Nephron (organoid): Measurements from ENCODE around the gene ZBTB44.

ENCODE experiments used
- H3K27ac Mint-ChIP-seq, 3 experiments: 2 replicates each; pipeline ENCODE4 v1.8.0; 2020; ENCODE audit warnings: mixed read lengths in 3 of 3, mild to moderate bottlenecking in 2 of 3, moderate library complexity in 1 of 3
- H3K27me3 Mint-ChIP-seq: 2 replicates; pipeline ENCODE4 v1.8.0; 2021; ENCODE audit warnings: low read depth, mild to moderate bottlenecking, moderate library complexity, mixed read lengths
- H3K36me3 Mint-ChIP-seq: 2 replicates; pipeline ENCODE4 v1.8.0; 2020; ENCODE audit warnings: low read depth, mixed read lengths
- H3K4me1 Mint-ChIP-seq: 2 replicates; pipeline ENCODE4 v1.8.0; 2020; ENCODE audit warnings: mixed read lengths
- H3K4me3 Mint-ChIP-seq, 3 experiments: 2 replicates each; pipeline ENCODE4 v1.8.0; 2020; ENCODE audit warnings: mild to moderate bottlenecking in 3 of 3, mixed read lengths in 3 of 3, moderate library complexity in 2 of 3
- H3K9me3 Mint-ChIP-seq: 2 replicates; pipeline ENCODE4 v1.8.0; 2020; ENCODE audit warnings: mixed read lengths
- TF ChIP-seq, protein P1 (sequence below), 3 experiments: fragments of 200-600 bp; sonication (generic); IDR thresholded peaks; one replicate each; pipeline ENCODE4 v1.5.0; 2021; ENCODE audit warnings: antibody characterized with exemption in 3 of 3; ENCODE audit not compliant: unreplicated experiment in 3 of 3

ZBTB44 gene

DNA sequence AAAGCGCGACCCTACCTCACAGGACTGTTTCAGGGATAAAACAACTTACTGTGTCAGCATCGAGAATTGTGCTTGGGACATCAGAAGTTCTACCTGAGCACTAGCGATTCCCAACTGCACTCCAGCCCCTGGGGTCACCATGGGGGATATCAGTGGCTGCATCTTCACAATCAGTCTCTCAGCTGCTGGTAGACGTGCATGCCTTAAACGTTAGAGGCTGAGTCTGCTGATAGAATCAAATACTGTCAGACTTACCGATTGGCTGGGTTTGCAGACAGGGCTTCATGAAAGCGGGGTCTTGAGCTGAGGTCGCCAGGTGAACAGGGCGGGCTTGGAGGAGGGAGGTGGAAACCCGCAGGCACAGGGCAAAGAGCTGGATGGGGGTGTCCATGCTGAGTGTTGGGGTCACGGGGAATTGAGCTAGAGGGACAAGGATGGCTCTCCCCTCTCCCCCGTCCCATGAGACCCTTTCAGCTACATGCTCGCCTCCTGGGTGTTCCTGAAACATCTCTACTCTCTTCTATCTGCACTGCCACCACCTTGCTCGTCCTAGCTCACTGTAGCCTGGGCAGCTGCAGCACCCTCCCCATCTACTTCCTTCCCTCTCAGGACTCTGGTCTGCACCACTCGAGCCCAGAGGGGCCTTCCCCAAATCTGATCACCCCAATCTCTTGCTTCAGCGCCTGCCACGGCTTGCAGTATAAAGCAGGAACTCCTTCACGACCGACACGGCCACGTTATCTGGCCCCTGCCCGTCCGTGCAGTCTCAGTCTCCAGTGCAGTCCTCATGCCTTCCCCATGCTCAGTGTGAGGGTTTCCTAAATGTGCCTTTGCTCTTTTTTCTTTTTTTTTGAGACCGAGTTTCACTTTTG lies 111.7 kb downstream of the ZBTB44 start:
- no peak overlapping the region for H3K4me3 Mint-ChIP-seq
- TF ChIP-seq, protein P1, sequence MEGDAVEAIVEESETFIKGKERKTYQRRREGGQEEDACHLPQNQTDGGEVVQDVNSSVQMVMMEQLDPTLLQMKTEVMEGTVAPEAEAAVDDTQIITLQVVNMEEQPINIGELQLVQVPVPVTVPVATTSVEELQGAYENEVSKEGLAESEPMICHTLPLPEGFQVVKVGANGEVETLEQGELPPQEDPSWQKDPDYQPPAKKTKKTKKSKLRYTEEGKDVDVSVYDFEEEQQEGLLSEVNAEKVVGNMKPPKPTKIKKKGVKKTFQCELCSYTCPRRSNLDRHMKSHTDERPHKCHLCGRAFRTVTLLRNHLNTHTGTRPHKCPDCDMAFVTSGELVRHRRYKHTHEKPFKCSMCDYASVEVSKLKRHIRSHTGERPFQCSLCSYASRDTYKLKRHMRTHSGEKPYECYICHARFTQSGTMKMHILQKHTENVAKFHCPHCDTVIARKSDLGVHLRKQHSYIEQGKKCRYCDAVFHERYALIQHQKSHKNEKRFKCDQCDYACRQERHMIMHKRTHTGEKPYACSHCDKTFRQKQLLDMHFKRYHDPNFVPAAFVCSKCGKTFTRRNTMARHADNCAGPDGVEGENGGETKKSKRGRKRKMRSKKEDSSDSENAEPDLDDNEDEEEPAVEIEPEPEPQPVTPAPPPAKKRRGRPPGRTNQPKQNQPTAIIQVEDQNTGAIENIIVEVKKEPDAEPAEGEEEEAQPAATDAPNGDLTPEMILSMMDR (IDR thresholded peaks at IDR 0.05; ENCODE audit: unreplicated experiment in 3 of 3), result no peak
- H3K4me1 Mint-ChIP-seq, result no peaks in the 10 kb centered on the region
- peaks cover 14% of the 10 kb centered on the region for H3K36me3 Mint-ChIP-seq
- H3K27ac Mint-ChIP-seq, result no peak overlapping the region
- H3K27me3 Mint-ChIP-seq, result no peaks in the 10 kb centered on the region
- H3K9me3 Mint-ChIP-seq, result peaks cover 7% of the 10 kb centered on the region

GRCh38 chr11:130202009-130202817 lies 112.5 kb downstream of the ZBTB44 start:
- no peaks in the 10 kb centered on the region for H3K27me3 Mint-ChIP-seq
- H3K27ac Mint-ChIP-seq, result no peak overlapping the region
- peaks cover 14% of the 10 kb centered on the region for H3K36me3 Mint-ChIP-seq
- H3K4me3 Mint-ChIP-seq, result no peak overlapping the region
- H3K4me1 Mint-ChIP-seq, result no peaks in the 10 kb centered on the region
- peaks cover 7% of the 10 kb centered on the region for H3K9me3 Mint-ChIP-seq
- TF ChIP-seq, protein P1 (IDR thresholded peaks at IDR 0.05; ENCODE audit: unreplicated experiment in 3 of 3), result no peak

DNA sequence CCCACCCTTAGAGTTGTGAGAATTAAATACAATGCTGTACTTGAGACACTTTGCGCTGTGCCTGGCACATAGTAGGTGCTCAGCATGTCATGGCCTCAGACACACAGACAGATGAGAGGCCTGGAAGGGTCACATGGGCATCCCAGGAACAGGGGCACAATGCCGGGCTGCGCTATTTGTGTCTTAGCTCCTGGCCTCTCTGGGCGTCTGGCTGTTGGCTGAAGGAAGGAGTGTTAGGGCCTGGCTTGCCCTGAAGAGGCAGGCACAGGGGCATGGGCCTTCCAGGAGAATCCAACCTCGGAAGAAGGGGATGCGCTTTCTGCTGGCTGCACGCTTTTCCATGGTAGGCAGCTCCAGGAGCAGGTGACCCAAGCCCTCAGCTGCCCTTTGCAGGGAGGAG lies 113.7 kb downstream of the ZBTB44 start:
- H3K4me1 Mint-ChIP-seq, result no peaks in the 10 kb centered on the region
- peaks cover 14% of the 10 kb centered on the region for H3K36me3 Mint-ChIP-seq
- H3K27ac Mint-ChIP-seq, result no peak overlapping the region
- peaks cover 7% of the 10 kb centered on the region for H3K9me3 Mint-ChIP-seq
- peaks cover 6% of the 10 kb centered on the region for H3K27me3 Mint-ChIP-seq
- TF ChIP-seq, protein P1 (IDR thresholded peaks at IDR 0.05; ENCODE audit: unreplicated experiment in 3 of 3), result no peak
- H3K4me3 Mint-ChIP-seq, result no peak overlapping the region

DNA sequence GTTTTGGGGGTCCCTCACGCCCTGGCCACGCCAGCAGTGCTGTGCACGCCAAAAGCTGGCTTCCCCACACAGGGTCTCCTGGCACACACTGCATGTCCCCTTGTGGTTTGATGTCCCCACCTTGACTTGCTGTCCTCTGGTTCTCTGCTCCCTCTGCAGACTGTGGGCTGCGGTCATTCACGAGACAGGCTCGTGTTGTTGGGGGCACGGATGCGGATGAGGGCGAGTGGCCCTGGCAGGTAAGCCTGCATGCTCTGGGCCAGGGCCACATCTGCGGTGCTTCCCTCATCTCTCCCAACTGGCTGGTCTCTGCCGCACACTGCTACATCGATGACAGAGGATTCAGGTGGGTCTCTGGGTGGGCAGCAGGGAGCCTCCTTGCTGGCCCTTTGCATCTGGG lies 114.9 kb downstream of the ZBTB44 start:
- peaks cover 7% of the 10 kb centered on the region for H3K9me3 Mint-ChIP-seq
- H3K27ac Mint-ChIP-seq, result no peak overlapping the region
- peaks cover 6% of the 10 kb centered on the region for H3K27me3 Mint-ChIP-seq
- peaks cover 14% of the 10 kb centered on the region for H3K36me3 Mint-ChIP-seq
- no peak overlapping the region for H3K4me3 Mint-ChIP-seq
- H3K4me1 Mint-ChIP-seq, result no peaks in the 10 kb centered on the region
- TF ChIP-seq, protein P1 (IDR thresholded peaks at IDR 0.05; ENCODE audit: unreplicated experiment in 3 of 3), result no peak

GRCh38 chr11:130198964-130199363 lies 115.8 kb downstream of the ZBTB44 start:
- no peak overlapping the region for H3K4me3 Mint-ChIP-seq
- no peak overlapping the region for H3K27ac Mint-ChIP-seq
- peaks cover 14% of the 10 kb centered on the region for H3K36me3 Mint-ChIP-seq
- H3K9me3 Mint-ChIP-seq, result peaks cover 7% of the 10 kb centered on the region
- TF ChIP-seq, protein P1 (IDR thresholded peaks at IDR 0.05; ENCODE audit: unreplicated experiment in 3 of 3), result no peak
- H3K27me3 Mint-ChIP-seq, result peaks cover 6% of the 10 kb centered on the region
- no peaks in the 10 kb centered on the region for H3K4me1 Mint-ChIP-seq
